GM12891 (cell line): ENCODE results near the gene TGFA.

Source experiments
- PAX5 ChIP-seq: IDR thresholded peaks from 2 replicates; pipeline ENCODE4 v1.6.1; 2011; ENCODE audit warnings: low read length, moderate library complexity, mild to moderate bottlenecking; ENCODE audit not compliant: insufficient read depth, severe bottlenecking
- POLR2A ChIP-seq: IDR thresholded peaks from 2 replicates; pipeline ENCODE4 v1.6.1; 2011; ENCODE audit warnings: low read depth, low read length, control low read depth
- POLR2AphosphoS5 ChIP-seq: IDR thresholded peaks from 2 replicates; pipeline ENCODE4 v1.6.1; 2011; ENCODE audit warnings: low read depth, low read length, control low read depth
- POU2F2 ChIP-seq: IDR thresholded peaks from 2 replicates; pipeline ENCODE4 v1.6.1; 2011; ENCODE audit warnings: low read depth, mild to moderate bottlenecking, control low read depth, low read length, moderate library complexity
- SPI1 ChIP-seq: IDR thresholded peaks from 2 replicates; pipeline ENCODE4 v1.6.1; 2011; ENCODE audit warnings: low read depth, low read length, control low read depth
- TAF1 ChIP-seq: IDR thresholded peaks from 2 replicates; pipeline ENCODE4 v1.6.1; 2011; ENCODE audit warnings: low read depth, low read length, control low read depth

DNA sequence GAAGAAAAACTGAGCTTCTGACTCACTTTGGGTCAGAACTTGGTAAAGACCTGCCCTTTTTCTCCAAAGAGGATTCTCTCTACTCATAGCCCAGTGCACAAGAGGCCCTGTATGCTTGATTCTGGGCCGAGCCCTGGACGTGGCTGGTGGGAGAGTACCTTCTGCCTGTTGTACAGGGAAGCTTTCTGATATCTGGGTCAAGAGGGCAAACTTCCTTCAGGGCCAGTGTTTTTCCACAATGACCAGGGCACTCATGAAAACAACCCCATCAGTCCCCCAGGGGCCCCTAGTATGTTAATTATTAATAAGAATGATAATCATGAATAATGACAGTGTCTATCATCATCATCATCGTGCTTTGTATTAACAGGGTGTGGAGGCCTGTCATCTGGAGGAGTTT is 90.0 kb downstream of the TGFA start:
- no peak for TF ChIP-seq TAF1
- TF ChIP-seq POLR2A: no peak
- TF ChIP-seq POLR2AphosphoS5: no peak
- no peak for TF ChIP-seq SPI1
- TF ChIP-seq PAX5: no peak
- TF ChIP-seq POU2F2: no peak
